Left lung (tissue), 10 donors: ENCODE results near the gene TOP1. TPM values are rescaled to one million over a fixed set of nuclear protein-coding genes. Genes with fewer than 3 reads are reported as not detected.

ENCODE experiments used
- ATAC-seq: fragments of 200-7000 bp; cut with Tn5 transposase; one replicate; pipeline ENCODE4 v1.9.1; 2020; ENCODE audit warnings: moderate library complexity
- DNase-seq, 4 donors: peaks; one replicate each; pipeline ENCODE4 v3.0.0-alpha.2; 2013 to 2020
- H3K27ac ChIP-seq, 2 donors: fragments of 200-600 bp; sonication (generic) in 1 of 2; one replicate each; pipeline versions ENCODE4 v1.5.0 to v1.8.0; 2020 to 2021
- H3K27me3 ChIP-seq, 2 donors: fragments of 200-600 bp; sonication (generic) in 1 of 2; one replicate each; pipeline versions ENCODE4 v1.5.0 to v1.8.0; 2020 to 2021
- H3K36me3 ChIP-seq, 2 donors: fragments of 200-600 bp; sonication (generic) in 1 of 2; one replicate each; pipeline versions ENCODE4 v1.5.0 to v1.8.0; 2020 to 2021
- H3K4me1 ChIP-seq, 2 donors: fragments of 200-600 bp; one replicate each; pipeline ENCODE4 v1.8.0; 2021
- H3K4me3 ChIP-seq, 2 donors: fragments of 200-600 bp; sonication (generic) in 1 of 2; one replicate each; pipeline versions ENCODE4 v1.5.0 to v1.8.0; 2020 to 2021; ENCODE audit warnings: mild to moderate bottlenecking in 1 of 2
- H3K9me3 ChIP-seq, 2 donors: fragments of 200-600 bp; sonication (generic) in 1 of 2; one replicate each; pipeline versions ENCODE4 v1.5.0 to v1.8.0; 2020 to 2021
- intact Hi-C, 2 donors: fragments of 100-400 bp; cut with DNase I; formaldehyde crosslinking; loops; one replicate each; pipeline versions ENCODE4 v1.11.2 to v1.14.2; 2022
- polyA plus RNA-seq, 6 donors: library from polyadenylated mRNA; unstranded; fragments of 120-200 nt; gene quantifications; one replicate each; pipeline ENCODE4 v1.2.1, GENCODE V29; 2013; ENCODE audit not compliant: insufficient read length in 6 of 6
- total RNA-seq, 2 donors: library from RNA; stranded (reverse); fragmentation: NEBNext Ultra II Directional; extraction: Animal tissue kit (Norgen Biotek cat#: 25700); gene quantifications; one replicate each; pipeline ENCODE4 v1.2.1, GENCODE V29; 2021
- TF ChIP-seq, protein P1 (sequence below), 2 donors: fragments of 200-600 bp; sonication (generic) in 1 of 2; IDR thresholded peaks; one replicate each; pipeline versions ENCODE4 v1.5.0 to v1.8.0; 2021; ENCODE audit warnings: antibody characterized with exemption in 2 of 2
- donor health status: DM: no; HTN: yes; CAD: no.
- donor health status: DM: no; HTN: no; CAD: no.

The TOP1 gene
- total and polyA plus RNA-seq, 8 donors = 68.0 to 99.3 (median 95.5) TPM

DNA sequence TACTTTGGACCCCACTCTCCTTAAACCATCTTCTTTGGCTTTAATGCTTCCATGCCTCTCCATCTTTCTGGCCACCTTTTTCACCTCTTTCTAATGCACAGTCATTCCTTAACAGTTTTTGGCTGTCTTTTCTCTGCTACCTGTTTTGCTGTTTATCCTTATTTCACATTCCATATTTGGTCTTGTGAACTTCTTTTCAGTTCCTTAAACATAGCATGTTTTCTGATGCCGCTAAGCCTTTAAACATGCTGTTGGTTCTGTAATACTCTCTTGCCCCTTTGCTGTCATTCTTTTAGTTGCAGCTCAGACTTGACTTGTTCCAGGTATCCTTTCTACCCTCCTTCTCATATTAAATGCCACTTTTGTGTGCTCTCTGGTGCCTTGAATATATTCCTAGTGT, 35.8 kb downstream of the TOP1 start:
- H3K36me3 ChIP-seq = peaks cover 0 to 45% of the 10 kb centered on the region in 2 donors
- no peaks in the 10 kb centered on the region for H3K27me3 ChIP-seq
- peaks cover 0 to 10% of the 10 kb centered on the region in 2 donors for H3K4me1 ChIP-seq
- intact Hi-C loops = no loop called here
- ATAC-seq (no peak), DNase-seq (no peak)
- no peak overlapping the region for H3K27ac ChIP-seq
- H3K9me3 ChIP-seq = no peaks in the 10 kb centered on the region
- H3K4me3 ChIP-seq = no peak overlapping the region
- TF ChIP-seq, protein P1, sequence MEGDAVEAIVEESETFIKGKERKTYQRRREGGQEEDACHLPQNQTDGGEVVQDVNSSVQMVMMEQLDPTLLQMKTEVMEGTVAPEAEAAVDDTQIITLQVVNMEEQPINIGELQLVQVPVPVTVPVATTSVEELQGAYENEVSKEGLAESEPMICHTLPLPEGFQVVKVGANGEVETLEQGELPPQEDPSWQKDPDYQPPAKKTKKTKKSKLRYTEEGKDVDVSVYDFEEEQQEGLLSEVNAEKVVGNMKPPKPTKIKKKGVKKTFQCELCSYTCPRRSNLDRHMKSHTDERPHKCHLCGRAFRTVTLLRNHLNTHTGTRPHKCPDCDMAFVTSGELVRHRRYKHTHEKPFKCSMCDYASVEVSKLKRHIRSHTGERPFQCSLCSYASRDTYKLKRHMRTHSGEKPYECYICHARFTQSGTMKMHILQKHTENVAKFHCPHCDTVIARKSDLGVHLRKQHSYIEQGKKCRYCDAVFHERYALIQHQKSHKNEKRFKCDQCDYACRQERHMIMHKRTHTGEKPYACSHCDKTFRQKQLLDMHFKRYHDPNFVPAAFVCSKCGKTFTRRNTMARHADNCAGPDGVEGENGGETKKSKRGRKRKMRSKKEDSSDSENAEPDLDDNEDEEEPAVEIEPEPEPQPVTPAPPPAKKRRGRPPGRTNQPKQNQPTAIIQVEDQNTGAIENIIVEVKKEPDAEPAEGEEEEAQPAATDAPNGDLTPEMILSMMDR (IDR thresholded peaks at IDR 0.05) = no peak

DNA sequence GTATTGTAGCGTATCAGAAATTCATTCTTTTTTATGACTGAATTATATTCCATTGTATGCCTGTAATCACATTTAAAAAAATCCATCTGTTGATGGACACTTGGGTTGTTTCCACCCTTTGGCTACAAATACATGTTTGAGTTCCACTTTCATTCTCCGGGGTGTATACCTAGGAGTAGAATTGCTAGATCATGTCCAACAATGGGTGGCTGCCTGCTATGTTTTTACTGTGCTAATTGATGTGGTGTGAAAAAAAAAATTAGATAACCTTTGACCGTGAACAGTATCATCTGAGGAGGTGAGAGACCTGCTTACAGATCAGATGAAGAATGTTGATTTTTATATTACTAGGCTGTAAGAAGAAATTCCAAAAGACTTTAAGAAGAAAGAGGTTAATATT, 37.1 kb downstream of the TOP1 start:
- intact Hi-C loops = no loop called here
- H3K27ac ChIP-seq = no peak overlapping the region
- ATAC-seq = no peak

DNA sequence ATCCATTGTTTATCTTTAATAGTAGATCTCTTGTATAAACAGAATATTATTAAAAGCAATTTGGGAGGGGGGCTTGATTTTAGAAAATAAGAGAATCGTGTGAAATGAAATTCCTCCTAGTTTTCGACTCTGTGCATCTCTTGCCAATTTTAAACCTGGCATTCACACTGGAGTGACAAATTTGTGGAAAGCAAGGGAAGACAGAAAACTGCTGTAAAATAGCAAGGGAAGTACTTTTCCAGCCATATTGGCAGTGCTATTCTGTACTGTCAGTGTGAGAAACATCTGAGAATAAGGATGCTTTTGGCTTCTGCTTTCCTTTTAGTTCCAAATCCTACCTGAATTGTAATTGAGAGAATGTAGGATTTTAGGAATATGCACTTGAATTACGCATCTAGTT, 40.2 kb downstream of the TOP1 start:
- intact Hi-C loops = no loop called here
- Histone ChIP-seq H3K4me3 (no peak overlapping the region), H3K9me3 (no peaks in the 10 kb centered on the region), H3K27ac (no peak overlapping the region), H3K27me3 (no peaks in the 10 kb centered on the region), H3K36me3 (peaks cover 0 to 26% of the 10 kb centered on the region in 2 donors), H3K4me1 (peaks cover 11 to 40% of the 10 kb centered on the region in 2 donors)
- ATAC-seq (no peak), DNase-seq (no peak)
- TF ChIP-seq, protein P1 (IDR thresholded peaks at IDR 0.05) = no peak

More for the DNA sequence above, 37.1 kb downstream of the TOP1 start:
- TF ChIP-seq, protein P1 (IDR thresholded peaks at IDR 0.05) = no peak
- DNase-seq = no peak
- Histone ChIP-seq H3K4me3 (no peak overlapping the region), H3K9me3 (no peaks in the 10 kb centered on the region), H3K4me1 (peaks cover 0 to 12% of the 10 kb centered on the region in 2 donors), H3K36me3 (peaks cover 0 to 45% of the 10 kb centered on the region in 2 donors), H3K27me3 (no peaks in the 10 kb centered on the region)

DNA sequence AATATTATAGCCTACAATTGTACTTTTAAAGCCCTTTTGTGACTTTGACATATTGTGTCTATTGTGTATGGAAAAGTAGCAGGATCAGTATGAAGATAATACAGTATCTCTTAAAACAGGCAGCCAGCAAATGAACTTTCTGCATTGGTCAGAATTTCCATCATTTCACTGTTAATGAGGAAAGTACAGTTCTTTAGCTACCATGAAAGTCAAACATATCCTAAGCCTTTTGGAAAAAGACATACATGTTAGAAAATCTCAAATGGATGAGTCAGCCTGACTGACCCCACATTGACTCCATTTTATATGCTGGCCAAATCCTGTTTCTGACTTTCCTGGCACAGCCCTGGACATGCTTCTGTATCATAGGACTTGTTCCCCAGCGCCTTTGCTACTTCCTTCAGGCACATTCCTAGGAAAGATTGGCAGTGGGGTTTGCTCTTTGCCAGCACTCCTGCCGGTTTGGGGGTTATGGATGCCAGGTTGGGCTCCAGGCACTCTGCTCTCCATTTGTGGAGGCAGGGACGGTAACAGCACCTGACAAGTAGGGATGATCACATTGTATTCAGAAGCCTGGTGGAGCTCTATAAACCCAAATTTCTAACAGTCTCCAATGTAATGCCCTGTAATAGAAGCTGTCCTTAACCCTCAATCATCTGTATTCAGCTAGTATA, 43.7 kb downstream of the TOP1 start:
- peak overlapping the region; percentile 3 to 39 for H3K27ac ChIP-seq
- H3K27me3 ChIP-seq = no peaks in the 10 kb centered on the region
- TF ChIP-seq, protein P1 (IDR thresholded peaks at IDR 0.05) = no peak
- H3K36me3 ChIP-seq = peaks cover 0 to 25% of the 10 kb centered on the region in 2 donors
- intact Hi-C loops = no loop called here
- peaks cover 11 to 59% of the 10 kb centered on the region in 2 donors for H3K4me1 ChIP-seq
- no peaks in the 10 kb centered on the region for H3K9me3 ChIP-seq
- peak in 1 of 4 donors; percentile 42 for DNase-seq
- peak; percentile 76 for ATAC-seq
- no peak overlapping the region for H3K4me3 ChIP-seq

DNA sequence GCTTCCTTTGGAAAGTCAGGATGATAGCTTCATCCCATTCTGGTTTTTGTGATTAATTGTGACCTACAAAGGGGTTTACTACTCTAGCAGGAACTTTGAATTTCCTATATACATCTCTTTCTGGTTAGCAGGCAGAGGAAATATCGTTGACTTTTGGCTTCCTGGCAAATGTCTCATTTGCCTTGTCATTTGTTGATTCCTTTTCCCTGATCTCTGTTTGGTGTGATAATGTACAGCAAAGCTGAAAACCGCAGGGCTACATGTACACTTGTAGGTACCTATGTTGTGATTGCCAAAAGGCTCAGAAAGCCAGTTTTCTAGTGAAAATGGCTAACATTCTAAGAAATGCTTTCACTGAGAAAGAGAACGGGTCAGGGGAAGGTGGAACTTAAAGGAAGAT, 44.3 kb downstream of the TOP1 start:
- Histone ChIP-seq H3K27me3 (no peaks in the 10 kb centered on the region), H3K4me1 (peaks cover 11 to 65% of the 10 kb centered on the region in 2 donors), H3K27ac (peak overlapping the region; percentile 3 to 39), H3K36me3 (peaks cover 0 to 26% of the 10 kb centered on the region in 2 donors), H3K4me3 (no peak overlapping the region), H3K9me3 (no peaks in the 10 kb centered on the region)
- ATAC-seq (no peak), DNase-seq (no peak)
- intact Hi-C loops = no loop called here
- TF ChIP-seq, protein P1 (IDR thresholded peaks at IDR 0.05) = no peak
